ENCODE data around the gene TNNC1. TPM values are rescaled to one million over a fixed set of nuclear protein-coding genes. Genes with fewer than 3 reads are reported as not detected.

The TNNC1 gene
- total RNA-seq, 4 donors from 2014 or later = 3.0 to 4.4 (median 3.4) TPM; not detected in 1

DNA sequence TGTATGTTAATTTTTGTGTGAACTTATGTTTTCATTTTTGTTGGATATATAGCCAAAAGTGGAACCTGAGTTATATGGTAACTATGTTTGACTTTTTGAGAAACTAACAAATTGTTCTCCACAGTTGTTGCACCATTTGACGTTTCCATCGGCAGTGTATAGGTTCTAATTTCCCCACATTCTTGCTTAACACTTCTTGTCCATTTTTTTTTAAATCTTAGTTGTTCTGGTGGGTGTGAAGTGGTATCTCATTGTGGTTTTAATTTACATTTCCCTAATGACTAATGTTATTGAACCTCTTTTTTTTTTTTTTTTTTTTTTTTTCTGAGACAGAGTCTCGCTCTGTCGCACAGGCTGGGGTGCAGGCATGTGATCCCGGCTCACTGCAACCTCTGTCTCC is 9.6 kb upstream of the TNNC1 start:
- no peak for DNase-seq
- H3K4me1 ChIP-seq = no peaks in the 10 kb centered on the region
- intact Hi-C loops (cut with DNase I; ENCODE audit: low total_unique reads) = no loop called here
- no peaks in the 10 kb centered on the region for H3K9me3 ChIP-seq
- H3K27ac ChIP-seq = no peak overlapping the region
- no peak overlapping the region for H3K4me3 ChIP-seq
- no peak for TF ChIP-seq POLR2A (IDR thresholded peaks at IDR 0.05)
- no peak for TF ChIP-seq CTCF (IDR thresholded peaks at IDR 0.05)
- no peaks in the 10 kb centered on the region for H3K27me3 ChIP-seq
- no peaks in the 10 kb centered on the region for H3K36me3 ChIP-seq

GRCh38 chr3:52461874-52462273 is 8.0 kb upstream of the TNNC1 start:
- DNase-seq = no peak
- intact Hi-C loops (cut with DNase I; ENCODE audit: low total_unique reads) = no loop called here
- H3K9me3 ChIP-seq = no peaks in the 10 kb centered on the region
- H3K4me3 ChIP-seq = no peak overlapping the region
- peaks cover 0 to under 1% of the 10 kb centered on the region in 2 donors for H3K4me1 ChIP-seq
- no peaks in the 10 kb centered on the region for H3K27me3 ChIP-seq
- TF ChIP-seq CTCF (IDR thresholded peaks at IDR 0.05) (no peak), POLR2A (IDR thresholded peaks at IDR 0.05) (no peak)
- no peak overlapping the region for H3K27ac ChIP-seq
- no peaks in the 10 kb centered on the region for H3K36me3 ChIP-seq

GRCh38 chr3:52458770-52459545 is 5.1 kb upstream of the TNNC1 start:
- intact Hi-C loops (cut with DNase I; ENCODE audit: low total_unique reads) = no loop called here
- H3K9me3 ChIP-seq = no peaks in the 10 kb centered on the region
- H3K4me1 ChIP-seq = peaks cover 0 to 7% of the 10 kb centered on the region in 2 donors
- no peak overlapping the region for H3K4me3 ChIP-seq
- no peak for TF ChIP-seq POLR2A (IDR thresholded peaks at IDR 0.05)
- TF ChIP-seq CTCF (IDR thresholded peaks at IDR 0.05) = no peak
- H3K27ac ChIP-seq = no peak overlapping the region
- no peaks in the 10 kb centered on the region for H3K27me3 ChIP-seq
- no peak for DNase-seq
- H3K36me3 ChIP-seq = no peaks in the 10 kb centered on the region

GRCh38 chr3:52458031-52458760 is 4.4 kb upstream of the TNNC1 start:
- H3K27ac ChIP-seq = no peak overlapping the region
- no peaks in the 10 kb centered on the region for H3K9me3 ChIP-seq
- no peaks in the 10 kb centered on the region for H3K27me3 ChIP-seq
- no peak for TF ChIP-seq POLR2A (IDR thresholded peaks at IDR 0.05)
- TF ChIP-seq CTCF (IDR thresholded peaks at IDR 0.05) = no peak
- intact Hi-C loops (cut with DNase I; ENCODE audit: low total_unique reads) = no loop called here
- peaks cover 0 to 7% of the 10 kb centered on the region in 2 donors for H3K4me1 ChIP-seq
- no peaks in the 10 kb centered on the region for H3K36me3 ChIP-seq
- no peak for DNase-seq
- no peak overlapping the region for H3K4me3 ChIP-seq

DNA sequence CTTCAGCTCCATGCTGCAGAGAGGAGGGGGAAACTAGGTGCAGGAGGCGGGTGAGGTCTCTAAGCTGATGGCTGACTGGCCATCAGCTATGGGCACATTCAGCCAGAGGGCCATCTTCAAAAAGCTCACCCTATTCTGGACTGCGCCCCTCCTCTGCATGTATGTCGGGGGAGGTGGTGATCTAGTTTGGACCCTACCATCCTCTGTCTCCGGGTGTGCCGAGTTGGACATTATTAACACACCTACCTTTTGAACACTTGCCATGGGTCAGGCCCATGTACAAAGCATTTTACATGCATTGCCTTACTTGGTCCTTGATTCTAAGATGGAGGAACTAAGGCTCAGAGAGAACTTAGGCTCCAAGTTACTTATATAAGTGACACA is 3.0 kb upstream of the TNNC1 start:
- intact Hi-C loops (cut with DNase I; ENCODE audit: low total_unique reads) = no loop called here
- Histone ChIP-seq H3K36me3 (no peaks in the 10 kb centered on the region), H3K4me1 (peaks cover 0 to 7% of the 10 kb centered on the region in 2 donors)

More for the DNA sequence above, 3.0 kb upstream of the TNNC1 start:
- peak overlapping the region; percentile 89 to 97 for H3K4me3 ChIP-seq
- TF ChIP-seq POLR2A (IDR thresholded peaks at IDR 0.05) (no peak), CTCF (IDR thresholded peaks at IDR 0.05) (no peak)
- H3K27me3 ChIP-seq = no peaks in the 10 kb centered on the region
- DNase-seq = no peak
- no peaks in the 10 kb centered on the region for H3K9me3 ChIP-seq
- peak overlapping the region; percentile 90 to 95 for H3K27ac ChIP-seq

Data from uterus (tissue), 4 donors.